Sigmoid colon (tissue), 4 donors: ENCODE data around the gene HMOX1.

ENCODE experiments used
- CTCF ChIP-seq, 4 experiments: fragments of 450-650 bp in 3 of 4; fragments of 200-600 bp in 1 of 4; IDR thresholded peaks; one replicate each; pipeline ENCODE4 v1.5.1; 2016 to 2019; ENCODE audit warnings: antibody characterized with exemption in 4 of 4, mild to moderate bottlenecking in 3 of 4, moderate library complexity in 2 of 4
- EP300 ChIP-seq, 4 donors: sonication (generic); formaldehyde crosslinking; IDR thresholded peaks; one replicate each; pipeline ENCODE4 v1.6.1; 2017; ENCODE audit warnings: antibody characterized with exemption in 4 of 4
- POLR2A ChIP-seq, 2 donors: fragments of 450-650 bp; IDR thresholded peaks; one replicate each; pipeline ENCODE4 v1.6.1; 2016; ENCODE audit warnings: antibody characterized with exemption in 2 of 2, mild to moderate bottlenecking in 2 of 2, moderate library complexity in 2 of 2

GRCh38 chr22:35425971-35426800 lies 45.3 kb downstream of the HMOX1 start:
- no peak for TF ChIP-seq CTCF (IDR thresholded peaks at IDR 0.05)
- TF ChIP-seq POLR2A (IDR thresholded peaks at IDR 0.05) = no peak
- no peak for TF ChIP-seq EP300 (IDR thresholded peaks at IDR 0.05)
